ENCODE data around the gene VKORC1. TPM values are rescaled to one million over a fixed set of nuclear protein-coding genes. Genes with fewer than 3 reads are reported as not detected.
"Not testable (repeated sequence)": the region's sequence is repeated elsewhere in the genome, so short reads cannot be mapped to it uniquely, and the experiment has no call there.

Gene VKORC1
- total RNA-seq: 53.2 and 53.4 TPM in 2 replicates

DNA sequence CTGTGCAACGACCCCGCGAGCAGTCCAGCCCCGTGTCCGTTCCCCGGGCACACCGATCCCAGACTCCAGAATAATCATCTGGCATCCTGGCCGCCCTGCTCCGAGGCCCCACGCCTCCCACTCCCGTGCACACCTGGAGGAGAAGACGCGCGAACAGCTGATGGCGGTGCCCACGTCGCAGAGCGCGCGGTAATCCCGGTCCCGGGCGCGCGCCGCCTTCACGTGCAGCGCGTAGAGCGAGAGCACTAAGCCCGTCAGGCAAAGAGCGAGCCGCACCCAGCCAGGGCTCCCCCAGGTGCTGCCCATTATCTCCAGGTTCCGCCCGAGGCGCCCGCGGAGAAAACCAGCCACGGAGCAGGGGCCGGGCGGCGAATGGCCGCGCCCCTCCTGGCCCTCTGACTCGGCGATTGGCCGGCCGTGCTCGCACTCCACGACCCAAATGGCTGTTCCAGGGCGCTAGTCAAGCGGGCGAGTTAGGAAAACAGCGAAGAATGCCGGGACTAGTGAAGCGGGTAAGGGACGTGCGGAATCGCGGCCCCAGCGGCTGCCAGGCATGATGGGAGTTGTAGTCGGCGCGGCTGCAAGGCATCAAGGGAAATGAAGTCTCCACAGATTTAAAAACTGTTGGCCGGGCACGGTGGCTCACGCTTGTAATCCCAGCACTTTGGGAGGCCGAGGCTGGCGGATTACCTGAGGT, at the start of gene VKORC1:
Gene VKORC1 (minus strand): TSS at position 374 of the 697 bp plus-strand sequence. CDS start 68 bp downstream, at position 306.
- intact Hi-C loops (cut with micrococcal nuclease): loop anchor here (1.0 kb wide), 7 partner anchors 20 to 172 kb away; partner anchors contain the start of genes FUS, HSD3B7, KAT8 and STX4

DNA sequence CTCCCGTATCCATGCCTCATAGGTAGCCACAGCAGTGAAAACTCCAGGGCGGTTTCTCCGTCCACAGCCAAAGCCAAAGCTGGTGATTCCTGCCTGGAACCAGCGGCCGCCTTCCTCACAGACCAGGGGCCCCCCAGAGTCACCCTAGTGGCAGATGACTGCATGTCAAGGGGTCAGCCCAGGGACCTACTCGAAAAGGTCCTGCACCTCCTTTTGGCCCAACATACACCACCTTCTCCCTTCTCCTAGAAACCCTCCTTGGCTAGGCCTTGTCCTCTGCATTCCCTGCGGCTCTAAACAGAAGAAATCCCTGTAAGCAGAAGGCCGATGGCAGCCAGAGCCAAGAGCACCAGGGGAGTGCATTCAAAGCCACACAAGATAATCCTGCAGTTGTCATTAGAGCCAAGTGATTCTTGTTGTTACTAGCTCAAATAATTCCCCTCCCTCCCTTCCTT, 49.1 kb upstream of the VKORC1 start:
- intact Hi-C loops (cut with micrococcal nuclease): loop anchor here (2.0 to 5.0 kb wide), 2 partner anchors 35 to 239 kb away; partner anchors contain the start of gene BCKDK

DNA sequence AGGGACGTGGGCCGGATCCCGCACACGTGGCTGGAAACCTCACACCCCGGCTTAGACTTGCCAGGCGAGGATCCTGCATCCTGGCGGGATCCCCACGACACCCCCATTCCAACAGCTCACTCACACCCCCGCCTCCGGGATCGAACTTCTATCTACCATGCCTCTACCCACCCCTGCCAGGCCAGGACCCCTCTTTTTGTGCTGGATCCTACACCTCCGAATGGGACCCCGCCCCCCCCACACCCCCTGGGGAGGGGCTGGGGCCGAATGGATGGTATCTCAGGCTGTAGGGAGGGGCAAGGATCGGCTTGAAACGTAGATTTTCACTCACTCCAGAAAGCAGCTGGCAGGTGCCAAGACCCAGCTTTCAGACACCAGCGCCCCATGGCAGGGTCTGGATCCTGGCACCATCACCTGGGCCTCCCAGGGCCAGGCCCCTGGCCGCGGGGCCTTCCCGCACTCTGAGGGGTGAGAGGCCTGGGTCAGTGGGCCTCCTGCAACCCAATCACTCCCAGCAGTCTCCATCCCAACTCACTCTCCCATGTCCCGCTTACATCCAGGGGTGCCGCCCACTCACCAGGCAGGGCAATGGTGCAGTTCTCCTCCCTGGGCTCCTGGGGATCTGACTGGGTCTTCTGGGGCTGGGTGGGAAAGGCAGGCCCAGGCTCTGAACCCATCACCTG, 48.6 kb upstream of the VKORC1 start:
- intact Hi-C loops (cut with micrococcal nuclease): loop anchor here (2.0 to 5.0 kb wide), 2 partner anchors 34 to 239 kb away; partner anchors contain the start of gene BCKDK

DNA sequence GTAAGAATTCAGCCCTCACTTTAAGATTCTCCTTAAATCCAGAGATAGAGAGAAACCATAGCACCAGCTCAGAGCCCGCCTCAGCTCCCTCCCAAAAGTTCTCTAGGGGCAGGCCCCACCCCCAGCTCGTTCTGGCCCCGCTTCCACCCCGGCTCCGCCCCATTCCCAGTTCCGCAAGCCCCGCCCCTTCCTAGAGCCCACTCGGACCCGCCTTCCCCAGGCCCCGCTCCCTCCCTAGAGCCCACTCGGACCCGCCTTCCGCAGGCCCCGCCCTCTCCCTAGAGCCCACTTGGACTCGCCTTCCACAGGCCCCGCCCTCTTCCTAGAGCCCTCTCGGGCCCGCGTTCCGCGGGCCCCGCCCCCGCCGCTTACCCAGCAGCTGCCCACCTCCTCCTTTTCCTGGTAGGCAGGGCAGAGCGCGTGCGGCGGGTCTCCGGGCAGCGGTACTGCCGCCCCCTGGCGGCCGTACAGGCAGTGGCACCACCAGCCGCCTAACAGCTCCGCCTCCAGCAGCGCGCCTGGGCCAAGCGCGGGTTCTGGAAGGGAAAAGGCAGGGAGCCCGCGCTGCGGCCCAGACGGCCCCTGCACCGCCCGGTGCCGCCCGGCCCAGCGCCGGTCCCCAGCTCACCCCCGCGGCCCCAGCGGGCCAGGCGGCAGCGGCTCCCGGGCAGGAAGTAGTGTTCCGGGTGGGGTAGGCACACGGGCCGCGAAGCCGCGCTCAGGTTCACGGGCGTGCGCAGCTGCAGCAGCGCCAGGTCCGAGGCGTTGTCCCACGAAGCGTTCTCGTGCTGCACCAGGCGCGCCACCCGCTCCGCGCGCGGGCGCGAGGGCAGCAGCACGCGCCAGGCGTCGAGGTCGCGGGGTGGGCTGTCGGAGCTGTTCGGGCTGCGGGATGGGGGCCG, 47.8 kb upstream of the VKORC1 start:
- intact Hi-C loops (cut with micrococcal nuclease): loop anchor here (1.0 to 5.0 kb wide), 9 partner anchors 25 to 240 kb away; partner anchors contain the start of genes BCKDK, FUS, KAT8 and STX4

DNA sequence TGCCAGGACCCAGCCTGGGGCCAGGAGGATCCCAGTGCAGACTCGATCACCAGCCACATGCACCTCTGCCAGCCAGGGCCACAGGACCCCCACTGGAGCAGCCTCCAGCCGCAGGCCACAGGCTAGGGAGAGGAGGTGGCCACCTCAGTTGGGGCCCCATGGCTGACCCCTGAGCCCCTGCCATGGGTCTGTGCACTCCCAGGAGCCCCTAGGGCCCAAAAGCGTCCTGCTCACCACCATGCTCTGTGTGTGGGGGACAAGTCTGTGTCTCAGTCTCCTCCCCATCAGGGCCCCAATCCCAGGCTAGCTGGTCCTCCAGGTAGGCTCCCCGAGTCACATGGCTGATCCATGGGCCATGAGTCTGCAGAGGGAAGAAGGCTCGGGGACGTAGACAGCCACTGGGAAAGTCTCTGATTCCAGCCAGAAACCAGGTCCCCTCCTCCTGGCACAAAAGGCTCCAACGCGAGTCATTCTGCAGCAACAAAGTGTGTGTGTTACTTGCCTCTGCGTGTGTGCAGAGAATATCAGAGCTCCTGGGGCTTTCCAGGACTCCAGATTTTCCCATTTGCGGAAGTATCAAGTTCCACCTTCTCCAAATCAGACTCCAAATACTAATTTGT, 47.0 kb upstream of the VKORC1 start:
- intact Hi-C loops (cut with micrococcal nuclease): loop anchor here (1.0 to 5.0 kb wide), 9 partner anchors 24 to 241 kb away; partner anchors contain the start of genes BCKDK, FUS, KAT8 and STX4

DNA sequence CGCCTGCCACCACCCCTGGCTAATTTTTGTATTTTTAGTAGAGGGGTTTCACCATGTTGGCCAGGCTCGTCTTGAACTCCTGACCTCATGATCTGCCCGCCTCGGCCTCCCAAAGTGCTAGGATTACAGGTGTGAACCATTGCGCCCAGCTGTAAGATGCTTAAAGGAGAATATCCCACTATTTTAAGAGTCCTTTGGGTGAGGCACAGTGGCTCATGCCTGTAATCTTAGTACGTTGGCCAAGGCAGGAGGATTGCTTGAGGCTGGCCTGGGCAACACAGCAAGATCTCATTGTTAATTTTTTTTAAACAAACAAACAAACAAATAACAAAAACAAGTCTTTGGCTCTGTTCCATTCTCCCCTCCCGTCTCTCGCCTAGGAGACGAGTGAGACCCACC, 46.5 kb upstream of the VKORC1 start:
- intact Hi-C loops (cut with micrococcal nuclease): loop anchor here (5.0 kb wide), 1 partner anchor 241 kb away; no protein-coding TSS in a partner anchor

DNA sequence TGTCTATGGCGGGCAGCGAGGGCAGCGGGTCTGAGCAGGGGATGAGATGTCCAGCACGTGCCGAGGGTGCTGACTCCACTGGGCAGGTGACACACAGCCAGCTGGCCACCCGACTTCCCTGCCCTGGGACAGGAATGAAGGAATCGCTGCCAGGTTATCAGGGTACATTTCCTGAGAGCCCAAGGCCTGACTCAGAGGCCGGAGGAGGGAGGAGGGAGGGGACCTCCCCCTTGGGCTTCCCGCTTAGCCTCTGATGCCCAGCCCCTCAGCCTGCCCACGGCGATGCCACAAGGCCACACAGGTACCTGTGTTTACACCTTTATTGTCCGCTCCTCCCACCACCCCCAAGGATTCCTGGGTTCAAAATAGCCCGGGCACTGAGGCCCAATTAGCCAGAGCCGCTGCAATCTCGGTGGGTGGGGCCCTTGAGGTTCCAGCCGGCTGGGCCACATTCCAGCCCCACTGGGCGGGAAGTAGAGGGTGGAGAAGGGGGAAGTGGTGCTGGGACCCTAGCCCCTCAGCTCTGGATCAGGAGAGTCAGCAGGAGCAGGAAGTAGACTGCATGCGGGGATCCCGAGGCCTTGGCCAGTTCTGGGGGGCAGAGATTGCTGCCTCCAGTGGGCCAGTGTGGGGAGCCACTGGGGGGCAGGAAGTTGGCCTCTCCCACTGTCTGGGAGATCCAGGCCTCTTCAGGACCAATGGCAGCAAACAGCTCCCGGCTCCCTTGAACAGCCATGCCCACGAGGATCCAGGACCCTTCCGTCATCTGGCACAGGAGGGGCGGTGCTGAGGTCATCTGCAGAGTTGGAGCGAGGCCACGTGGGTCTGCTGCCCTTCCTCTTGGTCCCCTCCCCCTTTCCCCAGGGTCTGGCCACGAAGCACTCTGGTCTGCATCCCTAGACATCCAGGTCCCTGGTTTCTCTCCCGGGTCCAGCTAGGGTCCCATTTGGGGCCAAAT, 44.3 kb upstream of the VKORC1 start:
- intact Hi-C loops (cut with micrococcal nuclease): no loop called here

DNA sequence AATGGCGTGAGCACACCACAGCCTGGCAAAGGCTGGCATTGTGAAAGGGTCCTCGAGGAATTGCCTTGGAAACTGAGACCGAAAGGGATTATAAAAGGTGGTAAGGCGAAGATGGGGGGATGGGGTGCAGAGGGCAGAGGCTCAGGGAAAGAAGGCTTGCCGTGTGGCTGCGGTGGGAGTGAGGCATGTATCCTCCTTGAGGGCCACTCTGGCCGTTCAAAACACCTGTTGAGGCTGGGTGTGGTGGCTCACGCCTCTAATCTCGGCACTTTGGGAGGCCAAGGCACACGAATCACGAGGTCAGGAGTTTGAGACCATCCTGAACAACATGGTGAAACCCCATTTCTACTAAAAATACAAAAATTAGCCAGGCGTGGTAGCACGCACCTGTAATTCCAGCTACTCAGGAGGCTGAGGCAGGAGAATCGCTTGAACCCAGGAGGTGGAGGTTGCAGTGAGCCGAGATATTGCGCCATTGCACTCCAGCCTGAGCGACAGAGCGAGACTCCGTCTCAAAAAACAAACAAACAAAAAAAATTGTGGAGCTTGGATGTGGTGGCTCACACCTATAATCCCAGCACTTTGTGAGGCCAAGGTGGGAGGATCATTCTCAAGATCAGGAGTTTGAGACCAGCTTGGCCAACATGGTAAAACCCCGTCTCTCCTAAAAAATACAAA, 42.4 kb upstream of the VKORC1 start:
- intact Hi-C loops (cut with micrococcal nuclease): not testable (repeated sequence)

DNA sequence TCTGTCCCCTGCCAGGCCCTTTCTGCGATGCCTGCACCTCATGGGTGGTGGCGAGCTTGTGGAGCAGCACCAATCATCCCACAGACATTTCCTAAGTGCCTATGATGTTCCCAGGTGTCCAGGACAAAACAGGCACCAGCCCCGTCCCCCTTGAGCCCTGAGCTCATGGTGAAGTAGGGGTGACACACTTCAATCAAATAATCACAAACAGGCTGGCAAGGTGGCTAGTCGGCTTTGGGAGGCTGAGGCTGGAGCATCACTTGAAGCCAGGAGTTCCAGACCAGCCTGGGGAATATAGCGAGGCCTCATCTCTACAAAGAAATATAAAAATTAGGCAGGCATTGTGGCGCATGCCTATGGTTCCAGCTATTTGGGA, 41.7 kb upstream of the VKORC1 start:
- intact Hi-C loops (cut with micrococcal nuclease): no loop called here

DNA sequence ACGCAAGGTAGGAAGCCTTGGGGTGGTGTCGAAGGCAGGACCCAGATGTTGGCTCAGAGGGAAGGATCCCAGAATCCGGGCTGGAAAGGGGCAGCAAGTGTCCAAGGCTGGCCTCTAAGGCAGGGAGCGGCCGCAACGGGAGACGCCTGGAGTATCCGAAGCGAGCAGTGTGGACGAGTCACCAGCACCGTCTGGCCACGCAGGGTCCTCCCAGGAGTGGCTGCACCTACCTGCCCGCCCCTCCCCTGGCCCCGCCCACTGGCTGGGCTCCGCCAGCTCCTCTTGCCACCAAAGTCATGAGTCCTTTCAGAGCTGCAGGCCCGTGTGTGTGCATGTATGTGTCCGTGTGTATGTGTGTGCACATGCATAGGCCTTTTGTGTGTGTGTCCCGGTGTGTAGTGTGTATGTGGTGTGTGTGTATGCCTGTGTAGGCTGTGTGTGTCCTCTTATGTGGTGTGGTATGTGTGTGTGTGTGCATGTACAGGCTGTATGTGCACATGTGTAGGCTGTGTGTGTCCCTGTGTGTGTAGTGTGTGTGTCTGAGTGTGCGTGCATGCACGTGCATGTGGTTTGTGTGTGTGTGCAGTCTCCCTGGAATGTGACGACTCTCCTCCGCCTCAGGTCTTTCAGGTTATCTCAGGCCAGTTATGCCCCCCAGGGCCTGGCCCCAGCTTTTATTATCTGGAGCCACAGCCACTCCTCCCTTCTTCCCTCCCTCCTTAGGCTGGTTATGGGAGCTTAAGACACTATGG, 41.1 kb upstream of the VKORC1 start, which contains the start of gene PRSS8:
Gene PRSS8 (minus strand): TSS at position 193 of the 752 bp plus-strand sequence. CDS start 229 bp downstream, outside the sequence.
- intact Hi-C loops (cut with micrococcal nuclease): no loop called here

DNA sequence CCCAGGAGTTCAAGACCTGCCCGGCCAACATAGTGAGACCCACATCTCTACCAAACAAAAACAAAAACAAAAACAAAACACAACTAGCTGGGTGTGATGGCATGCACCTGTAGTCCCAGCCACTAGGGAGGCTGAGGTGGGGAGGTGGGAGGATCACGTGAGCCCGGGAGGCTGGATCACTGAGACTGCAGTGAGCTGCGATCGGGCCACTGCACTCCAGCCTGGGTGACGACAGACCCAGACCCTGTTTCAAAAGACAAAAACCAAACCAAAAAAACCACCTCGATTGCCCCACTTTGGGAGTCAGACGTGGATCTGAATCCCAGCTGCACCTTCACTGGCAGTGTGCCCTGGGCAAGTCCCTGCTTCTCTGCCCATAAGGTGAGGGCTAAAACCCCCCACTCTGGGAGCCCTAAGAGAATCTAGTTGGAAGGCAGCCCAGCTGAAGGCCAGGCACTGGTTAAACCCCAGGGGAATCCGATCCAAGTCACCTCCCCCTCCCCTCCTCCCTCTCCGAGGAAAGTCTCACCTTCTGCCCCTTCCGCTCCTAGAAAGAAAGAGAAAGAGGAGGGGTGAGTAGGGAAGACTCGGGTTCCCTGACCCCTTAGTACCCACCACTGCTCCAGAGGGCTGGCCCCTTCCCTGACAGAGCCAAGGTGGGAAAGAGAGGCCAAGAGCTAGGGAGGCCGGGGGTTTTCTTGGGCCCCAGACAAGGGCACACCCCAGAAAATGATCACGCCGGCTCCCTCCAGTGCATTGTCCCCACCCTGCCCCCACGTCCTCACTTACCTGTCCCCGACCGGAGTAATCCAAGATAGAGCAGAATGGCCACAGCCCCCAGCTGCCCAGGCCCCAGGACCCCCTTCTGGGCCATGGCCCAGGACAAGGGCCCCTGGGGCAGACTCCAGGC, 40.3 kb upstream of the VKORC1 start:
- intact Hi-C loops (cut with micrococcal nuclease): no loop called here

DNA sequence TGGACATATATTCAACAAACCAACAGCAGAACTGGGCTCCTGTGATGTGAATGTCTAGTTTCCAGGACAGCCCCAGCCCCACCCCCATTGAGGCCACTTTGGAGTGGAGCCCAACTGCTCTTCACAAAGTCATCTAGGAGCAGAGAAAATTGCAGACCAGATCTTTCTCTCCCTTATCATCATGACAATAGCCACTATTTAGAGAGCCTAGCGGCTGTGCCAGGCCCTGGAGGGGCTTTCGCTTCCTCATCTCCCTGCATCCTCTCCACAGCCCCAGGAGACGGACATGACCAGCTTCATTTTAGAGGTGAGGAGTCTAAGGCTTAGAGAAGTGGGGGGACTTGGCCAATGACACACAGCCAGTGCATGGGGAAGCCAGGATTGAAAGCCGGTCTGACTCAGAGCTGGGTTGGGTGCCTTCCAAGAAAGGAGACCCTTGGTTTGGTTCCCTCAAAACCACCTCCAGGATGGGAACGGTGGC, 39.5 kb upstream of the VKORC1 start:
- intact Hi-C loops (cut with micrococcal nuclease): no loop called here

DNA sequence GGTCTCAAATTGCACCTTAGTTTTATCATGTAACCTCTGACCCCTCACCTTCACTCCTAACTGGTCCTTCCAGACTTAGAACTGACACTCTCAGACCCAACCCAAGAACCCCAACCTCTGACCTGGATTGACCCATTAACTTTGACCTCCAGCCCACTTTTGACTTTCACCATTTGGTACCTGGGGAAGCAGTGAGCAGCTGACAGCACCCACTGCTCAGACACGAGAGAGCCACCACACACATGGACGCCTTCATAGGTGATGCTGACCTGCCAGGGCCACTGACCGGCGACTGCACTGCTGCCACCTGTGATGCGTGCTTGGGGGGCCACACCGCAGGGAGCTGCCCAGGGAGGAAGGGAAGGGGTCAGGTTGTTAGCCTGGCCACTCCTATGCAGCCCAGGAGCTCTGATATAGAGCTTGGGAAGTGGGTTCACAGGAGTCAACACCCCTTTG, 38.5 kb upstream of the VKORC1 start:
- intact Hi-C loops (cut with micrococcal nuclease): no loop called here

DNA sequence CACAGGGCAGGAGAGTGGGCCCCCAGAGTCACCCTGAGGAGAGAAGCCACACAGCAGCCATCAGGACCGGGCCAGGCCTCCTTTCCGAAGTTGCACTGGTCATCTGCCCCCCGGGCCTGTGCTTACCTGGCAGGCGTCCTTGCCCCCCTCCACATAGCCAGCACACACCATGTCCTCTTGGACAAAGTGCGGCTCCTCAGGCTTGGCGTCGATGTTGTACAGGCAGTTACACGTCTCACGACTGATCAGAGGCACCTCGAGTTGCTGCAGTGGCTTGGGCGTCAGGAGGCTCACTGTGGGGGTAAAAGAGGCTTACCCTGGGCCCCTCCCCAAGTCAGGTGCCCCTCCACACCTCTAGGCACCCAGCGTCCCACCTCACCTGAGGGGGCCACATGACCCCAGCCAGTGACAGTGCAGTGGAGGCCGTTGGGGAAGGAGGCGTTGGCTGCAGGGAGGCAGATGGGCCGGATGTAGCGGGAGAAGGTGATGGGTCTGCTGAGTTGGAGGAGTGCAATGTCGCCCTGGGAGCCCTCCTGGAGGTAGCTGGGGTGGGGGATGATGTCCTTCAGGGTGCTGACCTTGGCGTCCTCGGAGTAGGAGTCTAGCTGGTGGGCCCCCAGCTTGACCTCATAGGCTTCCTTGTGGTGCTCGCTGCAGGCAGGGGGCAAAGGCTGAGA, 37.8 kb upstream of the VKORC1 start:
- intact Hi-C loops (cut with micrococcal nuclease): no loop called here

DNA sequence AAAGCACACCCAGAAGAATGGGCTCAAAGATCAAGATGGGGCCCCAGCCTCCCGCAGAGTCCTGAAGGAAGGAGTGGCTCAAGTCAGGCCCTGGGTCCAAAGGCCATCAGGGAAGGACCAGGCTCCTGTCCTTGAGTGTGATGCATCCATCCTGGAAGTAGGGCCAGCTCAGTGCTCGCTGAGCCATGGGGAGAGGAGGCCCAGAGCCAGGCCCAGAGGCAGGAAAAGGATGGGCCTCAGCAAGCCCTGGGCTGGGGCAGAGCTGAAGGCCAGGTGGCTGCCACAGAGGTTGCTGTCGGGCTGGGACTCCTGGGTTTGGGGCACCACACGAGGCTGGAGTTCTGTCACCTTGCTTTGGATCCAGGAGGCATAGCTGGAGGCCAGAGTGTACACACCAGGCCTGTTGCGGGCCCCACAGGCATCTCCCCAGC, 37.3 kb upstream of the VKORC1 start:
- intact Hi-C loops (cut with micrococcal nuclease): no loop called here

DNA sequence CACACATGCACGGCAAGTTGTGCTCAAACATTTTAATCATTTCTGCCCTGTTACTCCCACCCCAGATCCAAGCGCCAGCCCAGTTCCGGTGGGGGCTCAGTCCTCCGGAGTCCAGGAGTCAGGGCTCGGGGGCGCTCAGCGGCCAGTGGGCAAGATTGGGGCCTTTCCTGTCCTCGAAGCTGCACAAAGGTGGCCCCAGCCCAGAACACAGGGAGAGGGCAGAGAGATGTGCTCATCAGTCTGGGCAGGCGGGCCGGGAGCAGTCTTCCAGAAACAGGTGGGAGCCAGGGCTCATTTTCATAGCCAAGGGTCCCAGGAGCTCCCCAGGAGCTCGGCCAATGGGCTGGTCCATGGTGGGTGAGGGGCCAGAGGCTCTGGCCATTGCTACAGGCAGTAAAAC, 36.8 kb upstream of the VKORC1 start:
- intact Hi-C loops (cut with micrococcal nuclease): no loop called here

Data from T-helper 2 cell treated with Interferon-gamma antibody and Interleukin-4, amounts not matched to agents 100 ng/mL and 5 ng/mL, for 36 hours (primary cell).